Uterus (tissue), 4 donors: ENCODE results near the gene MLC1. TPM values are rescaled to one million over a fixed set of nuclear protein-coding genes. Genes with fewer than 3 reads are reported as not detected.

Experiments used
- DNase-seq, 2 donors: peaks; one replicate each; pipeline ENCODE4 v3.0.0-alpha.2; 2019 to 2020
- H3K27ac ChIP-seq, 2 donors: fragments of 200-600 bp; sonication (generic); 1 replicate in 1 of 2; 2 replicates in 1 of 2; pipeline ENCODE4 v1.5.1; 2016 to 2018
- H3K27me3 ChIP-seq, 2 donors: fragments of 200-600 bp; sonication (generic); one replicate each; pipeline ENCODE4 v1.5.1; 2018 to 2019; ENCODE audit warnings: control low read depth in 1 of 2
- H3K36me3 ChIP-seq, 2 donors: fragments of 200-600 bp; sonication (generic); one replicate each; pipeline ENCODE4 v1.5.1; 2019; ENCODE audit warnings: control low read depth in 1 of 2
- H3K4me1 ChIP-seq, 2 donors: fragments of 200-600 bp; sonication (generic); one replicate each; pipeline ENCODE4 v1.5.1; 2018 to 2019; ENCODE audit warnings: control low read depth in 1 of 2
- H3K4me3 ChIP-seq, 2 donors: fragments of 200-600 bp; sonication (generic); 1 replicate in 1 of 2; 2 replicates in 1 of 2; pipeline ENCODE4 v1.5.1; 2018 to 2019; ENCODE audit warnings: mild to moderate bottlenecking in 1 of 2
- H3K9me3 ChIP-seq, 2 donors: fragments of 200-600 bp; sonication (generic); one replicate each; pipeline ENCODE4 v1.5.1; 2019; ENCODE audit warnings: control low read depth in 1 of 2
- POLR2A ChIP-seq, 2 donors: fragments of 450-650 bp; IDR thresholded peaks; one replicate each; pipeline ENCODE4 v1.6.1; 2016; ENCODE audit warnings: antibody characterized with exemption in 2 of 2, mild to moderate bottlenecking in 1 of 2, moderate library complexity in 1 of 2
- intact Hi-C: fragments of 100-400 bp; cut with DNase I; formaldehyde crosslinking; loops from one replicate; pipeline ENCODE4 v1.15.1; 2023; ENCODE audit warnings: low total_unique reads
- total RNA-seq, 4 donors: library from RNA; depleted of rRNA in 3 of 4; stranded (reverse); fragments of >200 nt in 3 of 4; gene quantifications; one replicate each; pipeline versions ENCODE4 v1.1.0 to v1.2.4, GENCODE V29; 2014 to 2023
- TF ChIP-seq, protein P1 (sequence below), 4 experiments: fragments of 200-600 bp in 2 of 4; fragments of 450-650 bp in 2 of 4; sonication (generic) in 2 of 4; IDR thresholded peaks; one replicate each; pipeline ENCODE4 v1.5.1; 2016 to 2019; ENCODE audit warnings: antibody characterized with exemption in 4 of 4, mild to moderate bottlenecking in 2 of 4, moderate library complexity in 1 of 4
- donor health status: DM: yes; HTN: yes; CAD: no.

MLC1 gene
- total RNA-seq, 4 donors from 2014 or later, result 0.29 to 1.9 (median 0.40) TPM; not detected in 1

DNA sequence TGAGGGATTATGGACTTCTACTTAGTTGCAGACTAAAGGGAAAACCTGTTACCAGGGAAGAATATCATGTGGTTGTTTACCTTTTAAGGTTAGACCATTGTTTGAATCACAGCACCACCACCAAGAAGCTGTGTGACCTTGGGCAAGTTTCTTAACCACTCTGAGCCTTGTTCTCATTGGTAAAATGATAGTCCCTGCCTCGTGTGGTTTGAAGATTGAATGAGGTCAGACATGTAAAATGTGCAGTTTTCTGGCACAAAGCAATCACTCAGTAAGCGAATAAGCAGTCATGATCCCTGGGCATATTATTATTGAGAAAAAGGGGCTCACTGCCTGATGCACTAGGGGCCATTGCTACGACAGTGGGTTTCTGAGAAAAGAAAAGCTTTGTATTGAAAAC, 32.9 kb upstream of the MLC1 start:
- Histone ChIP-seq H3K36me3 (no peaks in the 10 kb centered on the region), H3K4me3 (no peak overlapping the region), H3K4me1 (no peaks in the 10 kb centered on the region), H3K9me3 (no peaks in the 10 kb centered on the region), H3K27ac (peak overlapping the region; percentile 50 to 59), H3K27me3 (no peaks in the 10 kb centered on the region)
- intact Hi-C loops, result no loop called here
- TF ChIP-seq, protein P1, sequence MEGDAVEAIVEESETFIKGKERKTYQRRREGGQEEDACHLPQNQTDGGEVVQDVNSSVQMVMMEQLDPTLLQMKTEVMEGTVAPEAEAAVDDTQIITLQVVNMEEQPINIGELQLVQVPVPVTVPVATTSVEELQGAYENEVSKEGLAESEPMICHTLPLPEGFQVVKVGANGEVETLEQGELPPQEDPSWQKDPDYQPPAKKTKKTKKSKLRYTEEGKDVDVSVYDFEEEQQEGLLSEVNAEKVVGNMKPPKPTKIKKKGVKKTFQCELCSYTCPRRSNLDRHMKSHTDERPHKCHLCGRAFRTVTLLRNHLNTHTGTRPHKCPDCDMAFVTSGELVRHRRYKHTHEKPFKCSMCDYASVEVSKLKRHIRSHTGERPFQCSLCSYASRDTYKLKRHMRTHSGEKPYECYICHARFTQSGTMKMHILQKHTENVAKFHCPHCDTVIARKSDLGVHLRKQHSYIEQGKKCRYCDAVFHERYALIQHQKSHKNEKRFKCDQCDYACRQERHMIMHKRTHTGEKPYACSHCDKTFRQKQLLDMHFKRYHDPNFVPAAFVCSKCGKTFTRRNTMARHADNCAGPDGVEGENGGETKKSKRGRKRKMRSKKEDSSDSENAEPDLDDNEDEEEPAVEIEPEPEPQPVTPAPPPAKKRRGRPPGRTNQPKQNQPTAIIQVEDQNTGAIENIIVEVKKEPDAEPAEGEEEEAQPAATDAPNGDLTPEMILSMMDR (IDR thresholded peaks at IDR 0.05), result no peak
- TF ChIP-seq POLR2A (IDR thresholded peaks at IDR 0.05), result no peak
- no peak for DNase-seq

DNA sequence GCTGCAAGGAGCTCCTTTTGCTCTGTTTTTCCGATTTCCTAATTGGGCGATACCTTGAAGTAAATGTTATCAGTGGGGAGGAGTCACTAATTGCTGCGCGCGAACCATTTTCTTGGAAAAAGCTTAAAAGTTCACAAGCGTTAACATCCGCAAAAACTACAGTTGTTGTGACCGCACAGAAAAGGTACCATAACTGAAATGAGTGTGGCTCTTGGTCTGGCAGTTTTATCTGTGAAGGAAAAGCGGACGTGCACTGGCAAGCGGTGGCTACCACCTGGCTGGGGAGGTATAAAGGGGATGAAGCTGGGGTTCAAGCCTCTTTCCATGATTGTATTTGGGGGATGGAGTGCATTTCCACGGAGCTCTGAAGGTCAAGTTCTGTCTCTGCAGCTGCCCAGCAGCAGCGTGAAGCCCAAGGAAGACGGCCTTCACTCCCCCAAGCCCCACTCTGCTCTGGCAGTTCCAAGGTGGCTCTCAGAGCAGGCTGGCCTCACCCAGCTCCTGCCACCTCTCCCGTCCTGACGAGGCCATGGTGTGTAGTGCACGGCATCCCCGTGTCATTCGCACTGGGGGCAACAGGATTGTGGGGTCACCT, 32.0 kb upstream of the MLC1 start:
- no peaks in the 10 kb centered on the region for H3K27me3 ChIP-seq
- H3K9me3 ChIP-seq, result no peaks in the 10 kb centered on the region
- no peak for TF ChIP-seq POLR2A (IDR thresholded peaks at IDR 0.05)
- TF ChIP-seq, protein P1 (IDR thresholded peaks at IDR 0.05), result no peak
- DNase-seq, result no peak
- no peaks in the 10 kb centered on the region for H3K36me3 ChIP-seq
- intact Hi-C loops, result no loop called here
- no peak overlapping the region for H3K4me3 ChIP-seq
- H3K4me1 ChIP-seq, result no peaks in the 10 kb centered on the region
- H3K27ac ChIP-seq, result no peak overlapping the region

DNA sequence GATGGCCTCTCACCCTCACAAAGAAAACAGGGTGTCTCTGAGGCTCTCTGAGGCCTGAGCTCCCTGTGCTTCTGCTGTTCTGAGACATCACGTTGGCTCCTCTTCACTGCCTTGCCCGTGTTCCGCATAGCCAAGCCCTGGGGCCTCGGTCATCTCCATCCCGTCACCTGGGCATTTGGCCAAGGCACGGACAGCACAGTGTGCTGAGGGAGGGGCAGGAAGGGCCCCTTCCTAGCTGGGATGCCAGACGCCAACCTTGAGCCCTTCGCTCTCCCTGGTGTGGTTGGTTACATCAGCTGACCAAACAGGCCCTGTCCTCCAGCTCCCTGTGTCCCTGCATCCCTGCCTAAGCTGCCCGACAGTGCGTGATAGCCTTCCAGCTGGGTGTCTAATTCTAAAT, 30.5 kb upstream of the MLC1 start:
- intact Hi-C loops, result no loop called here
- DNase-seq, result no peak

DNA sequence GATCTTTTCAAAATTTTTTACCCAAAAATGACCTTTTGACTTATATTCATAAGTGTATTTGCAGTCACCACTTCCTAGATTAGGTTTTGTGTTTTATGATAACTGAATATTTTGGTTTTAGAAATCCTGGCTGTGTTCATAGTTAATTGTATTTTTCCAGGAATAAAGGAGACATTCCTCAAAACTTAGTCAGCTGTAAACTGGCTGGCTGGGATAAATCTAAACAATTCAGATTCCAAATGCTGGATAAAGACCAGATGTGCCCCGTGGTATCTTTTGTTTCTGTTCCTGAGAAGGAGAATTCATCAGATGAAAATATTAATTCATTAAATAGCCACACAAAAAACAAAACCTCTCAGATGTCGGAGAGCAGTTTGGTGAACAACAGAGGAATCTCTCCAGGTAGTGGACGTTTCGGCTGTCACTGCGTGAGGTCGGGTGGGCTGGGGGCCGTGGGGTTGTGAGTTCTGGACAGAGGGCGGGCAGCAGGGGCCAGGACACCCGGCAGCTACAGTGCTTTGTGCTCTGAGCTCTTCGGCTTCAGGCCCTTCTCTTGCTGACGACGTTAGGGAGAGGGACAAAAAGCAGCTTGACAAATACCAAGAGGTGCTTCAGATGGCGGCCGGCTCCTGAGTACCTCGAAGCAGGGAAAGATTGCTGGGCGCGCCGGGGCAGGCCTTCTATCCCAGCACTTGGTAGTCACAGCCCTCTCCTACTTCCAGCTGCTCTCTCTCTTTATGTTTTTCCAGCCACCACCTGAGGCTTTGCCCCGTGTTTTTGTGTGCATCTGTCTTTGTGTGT, 29.2 kb upstream of the MLC1 start:
- H3K9me3 ChIP-seq, result no peaks in the 10 kb centered on the region
- peak overlapping the region; percentile 63 to 75 for H3K27ac ChIP-seq
- intact Hi-C loops, result no loop called here
- no peak for DNase-seq
- no peaks in the 10 kb centered on the region for H3K36me3 ChIP-seq
- H3K27me3 ChIP-seq, result no peaks in the 10 kb centered on the region
- H3K4me3 ChIP-seq, result peak overlapping the region in 1 of 2 donors; percentile 27
- no peaks in the 10 kb centered on the region for H3K4me1 ChIP-seq
- no peak for TF ChIP-seq POLR2A (IDR thresholded peaks at IDR 0.05)
- TF ChIP-seq, protein P1 (IDR thresholded peaks at IDR 0.05), result no peak

More for the DNA sequence above, 30.5 kb upstream of the MLC1 start:
- no peaks in the 10 kb centered on the region for H3K27me3 ChIP-seq
- H3K4me1 ChIP-seq, result no peaks in the 10 kb centered on the region
- no peak overlapping the region for H3K4me3 ChIP-seq
- TF ChIP-seq, protein P1 (IDR thresholded peaks at IDR 0.05), result no peak
- TF ChIP-seq POLR2A (IDR thresholded peaks at IDR 0.05), result no peak
- H3K36me3 ChIP-seq, result no peaks in the 10 kb centered on the region
- no peak overlapping the region for H3K27ac ChIP-seq
- no peaks in the 10 kb centered on the region for H3K9me3 ChIP-seq
